ENCODE data around the gene FHL3. TPM values are rescaled to one million over a fixed set of nuclear protein-coding genes. Genes with fewer than 3 reads are reported as not detected.

The FHL3 gene
- total RNA-seq, 4 donors from 2014 or later = 8.8 to 14.6 (median 11.9) TPM

DNA sequence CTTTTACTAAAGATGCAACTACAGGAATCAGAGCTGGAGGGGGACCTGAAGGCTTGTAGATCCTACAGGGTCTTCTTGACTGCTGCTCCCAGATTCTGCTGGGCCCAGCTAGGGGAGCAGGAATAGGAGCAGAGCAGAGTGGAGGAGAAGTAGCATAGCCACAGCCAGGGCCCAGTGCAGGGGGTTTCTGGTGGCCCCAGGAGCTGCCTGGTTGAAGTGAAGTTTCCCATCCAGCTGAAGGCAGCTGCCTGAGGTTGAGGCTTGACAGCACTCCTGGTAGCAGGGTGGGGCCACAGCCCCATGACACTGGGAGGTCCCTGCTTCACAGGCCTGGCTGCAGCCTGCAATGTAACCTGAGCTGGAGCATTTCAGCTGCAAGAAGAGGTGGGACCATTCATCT lies 56.5 kb downstream of the FHL3 start:
- TF ChIP-seq, protein P1, sequence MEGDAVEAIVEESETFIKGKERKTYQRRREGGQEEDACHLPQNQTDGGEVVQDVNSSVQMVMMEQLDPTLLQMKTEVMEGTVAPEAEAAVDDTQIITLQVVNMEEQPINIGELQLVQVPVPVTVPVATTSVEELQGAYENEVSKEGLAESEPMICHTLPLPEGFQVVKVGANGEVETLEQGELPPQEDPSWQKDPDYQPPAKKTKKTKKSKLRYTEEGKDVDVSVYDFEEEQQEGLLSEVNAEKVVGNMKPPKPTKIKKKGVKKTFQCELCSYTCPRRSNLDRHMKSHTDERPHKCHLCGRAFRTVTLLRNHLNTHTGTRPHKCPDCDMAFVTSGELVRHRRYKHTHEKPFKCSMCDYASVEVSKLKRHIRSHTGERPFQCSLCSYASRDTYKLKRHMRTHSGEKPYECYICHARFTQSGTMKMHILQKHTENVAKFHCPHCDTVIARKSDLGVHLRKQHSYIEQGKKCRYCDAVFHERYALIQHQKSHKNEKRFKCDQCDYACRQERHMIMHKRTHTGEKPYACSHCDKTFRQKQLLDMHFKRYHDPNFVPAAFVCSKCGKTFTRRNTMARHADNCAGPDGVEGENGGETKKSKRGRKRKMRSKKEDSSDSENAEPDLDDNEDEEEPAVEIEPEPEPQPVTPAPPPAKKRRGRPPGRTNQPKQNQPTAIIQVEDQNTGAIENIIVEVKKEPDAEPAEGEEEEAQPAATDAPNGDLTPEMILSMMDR (IDR thresholded peaks at IDR 0.05; ENCODE audit: low read depth) = no peak

DNA sequence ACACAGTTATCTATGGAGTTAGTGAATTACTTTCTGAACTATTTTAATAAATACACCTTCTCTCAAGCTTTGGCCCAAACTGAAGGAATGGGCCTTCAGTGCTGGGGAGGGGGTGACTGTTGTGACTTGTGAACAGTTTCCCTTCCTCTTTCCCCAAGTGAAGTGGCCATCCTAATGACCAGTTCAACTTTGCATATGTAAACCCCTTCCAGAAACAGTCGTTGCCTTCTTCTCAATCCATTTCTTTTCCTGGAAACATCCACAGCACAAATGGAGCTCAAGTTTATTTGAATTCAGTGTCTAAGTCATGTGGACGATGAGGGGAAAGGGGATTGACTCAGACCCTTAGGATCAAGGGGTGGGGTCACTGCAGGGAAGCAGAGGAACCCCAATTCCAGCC lies 57.1 kb downstream of the FHL3 start:
- TF ChIP-seq, protein P1 (IDR thresholded peaks at IDR 0.05; ENCODE audit: low read depth) = no peak

DNA sequence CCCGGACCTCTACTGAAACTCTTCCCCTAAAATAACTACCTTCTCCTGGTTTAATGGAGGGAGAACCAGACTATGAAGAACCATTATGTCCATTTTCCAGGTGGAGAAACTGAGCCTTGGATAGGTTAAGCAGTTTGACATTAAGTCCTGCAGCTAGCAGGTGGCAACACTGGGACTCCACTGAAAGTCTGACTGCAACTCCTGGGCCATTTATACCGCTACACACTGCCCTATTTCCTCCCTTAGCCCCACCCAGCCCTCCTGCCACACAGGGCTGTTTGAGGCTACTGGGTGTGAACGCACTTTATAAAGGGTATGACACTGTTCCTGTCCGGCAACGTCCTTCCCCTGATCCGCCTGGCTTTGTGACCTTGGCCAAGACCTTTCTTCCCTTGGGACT lies 58.0 kb downstream of the FHL3 start:
- TF ChIP-seq, protein P1 (IDR thresholded peaks at IDR 0.05; ENCODE audit: low read depth) = no peak

Small RNA genes lying within 50 kb of the gene (small RNA-seq; reads per million reads assigned to genes)
- not detected for gene RF00017
- not detected for gene RNU6-510P

Other genes starting within 250 kb of the FHL3 start
- not detected for gene EPHA10, start 240.4 kb downstream of the FHL3 start, total RNA-seq
- 1 to 10 TPM in 3 of 4 donors, under 1 TPM in 1; 0.98 to 1.9 (median 1.1) TPM for gene MANEAL, start 211.7 kb downstream of the FHL3 start, total RNA-seq
- 10 to 100 TPM; 41.9 to 74.2 (median 57.9) TPM for gene C1orf122, start 197.7 kb downstream of the FHL3 start, total RNA-seq
- 10 to 100 TPM in 1 of 4 donors, 1 to 10 TPM in 3; 7.0 to 10.1 (median 7.9) TPM for gene YRDC, start 197.3 kb downstream of the FHL3 start, total RNA-seq
- 1 to 10 TPM; 5.7 to 6.8 (median 6.5) TPM for gene MTF1, start 145.9 kb downstream of the FHL3 start, total RNA-seq
- 10 to 100 TPM; 21.4 to 47.5 (median 26.7) TPM for gene INPP5B, start 58.5 kb downstream of the FHL3 start, total RNA-seq
- gene SF3A3, start 15.5 kb downstream of the FHL3 start, total RNA-seq = 10 to 100 TPM; 35.2 to 51.5 (median 48.0) TPM
- 10 to 100 TPM; 15.1 to 40.4 (median 24.2) TPM for gene UTP11, start 7.2 kb upstream of the FHL3 start, total RNA-seq
- gene POU3F1, start 41.3 kb upstream of the FHL3 start, total RNA-seq = not detected

All from subcutaneous adipose tissue (tissue), 4 donors.